Activated CD4-positive, CD25-positive, alpha-beta regulatory T cell treated with anti-CD3 and anti-CD28 coated beads, Interleukin-2, amount 50 U/mL, for 72 hours (primary cell): ENCODE results near the gene LIMK2.
A peak's percentile ranks its signal among the peaks of the same experiment; 100 is the strongest.
"Not testable (repeated sequence)": the region's sequence is repeated elsewhere in the genome, so short reads cannot be mapped to it uniquely, and the experiment has no call there.

Experiments used
- DNase-seq: peaks from one replicate; pipeline ENCODE4 v3.0.0; 2021

The LIMK2 gene

GRCh38 chr22:31244943-31245451 lies 32.9 kb downstream of the LIMK2 start:
- DNase-seq: no peak

- DNase-seq: not testable (repeated sequence)
Measured at GRCh38 chr22:31245998-31246397, 33.9 kb downstream of the LIMK2 start.

- no peak for DNase-seq
Measured at GRCh38 chr22:31246687-31247086, 34.6 kb downstream of the LIMK2 start.

GRCh38 chr22:31247726-31248125 lies 35.6 kb downstream of the LIMK2 start:
- no peak for DNase-seq

- DNase-seq: peak; percentile 41
Measured at GRCh38 chr22:31248138-31248745, 36.1 kb downstream of the LIMK2 start.

GRCh38 chr22:31248965-31249958 lies 37.2 kb downstream of the LIMK2 start:
- no peak for DNase-seq

- DNase-seq: no peak
Measured at GRCh38 chr22:31250740-31251600, 38.9 kb downstream of the LIMK2 start.

GRCh38 chr22:31253949-31254348 lies 41.9 kb downstream of the LIMK2 start:
- DNase-seq: no peak

- no peak for DNase-seq
Measured at GRCh38 chr22:31259798-31260473, 47.8 kb downstream of the LIMK2 start.

- DNase-seq: no peak
Measured at GRCh38 chr22:31260474-31260856, 48.4 kb downstream of the LIMK2 start.

- no peak for DNase-seq
Measured at GRCh38 chr22:31262312-31263133, 50.4 kb downstream of the LIMK2 start.

GRCh38 chr22:31263896-31264640 lies 52.0 kb downstream of the LIMK2 start:
- DNase-seq: no peak

GRCh38 chr22:31268281-31268680 lies 56.2 kb downstream of the LIMK2 start:
- DNase-seq: no peak

GRCh38 chr22:31269892-31270579 lies 57.9 kb downstream of the LIMK2 start:
- no peak for DNase-seq

GRCh38 chr22:31271026-31271425 lies 58.9 kb downstream of the LIMK2 start:
- DNase-seq: no peak

- no peak for DNase-seq
Measured at GRCh38 chr22:31271485-31271884, 59.4 kb downstream of the LIMK2 start.

GRCh38 chr22:31272522-31273446 lies 60.7 kb downstream of the LIMK2 start:
- peak; percentile 49 for DNase-seq

- no peak for DNase-seq
Measured at GRCh38 chr22:31274017-31274416, 61.9 kb downstream of the LIMK2 start.

- DNase-seq: no peak
Measured at GRCh38 chr22:31275018-31275417, 62.9 kb downstream of the LIMK2 start.
